GM12892 (cell line): Measurements from ENCODE around the gene LPAR3.

ENCODE experiments used
- POLR2A ChIP-seq: IDR thresholded peaks from 2 replicates; pipeline ENCODE4 v1.6.1; 2011; ENCODE audit warnings: low read depth, low read length, control low read depth
- POLR2AphosphoS5 ChIP-seq: IDR thresholded peaks from 2 replicates; pipeline ENCODE4 v1.6.1; 2011; ENCODE audit warnings: low read depth, low read length, control low read depth
- TAF1 ChIP-seq: IDR thresholded peaks from 2 replicates; pipeline ENCODE4 v1.6.1; 2011; ENCODE audit warnings: low read depth, mild to moderate bottlenecking, control low read depth, low read length, borderline replicate concordance

DNA sequence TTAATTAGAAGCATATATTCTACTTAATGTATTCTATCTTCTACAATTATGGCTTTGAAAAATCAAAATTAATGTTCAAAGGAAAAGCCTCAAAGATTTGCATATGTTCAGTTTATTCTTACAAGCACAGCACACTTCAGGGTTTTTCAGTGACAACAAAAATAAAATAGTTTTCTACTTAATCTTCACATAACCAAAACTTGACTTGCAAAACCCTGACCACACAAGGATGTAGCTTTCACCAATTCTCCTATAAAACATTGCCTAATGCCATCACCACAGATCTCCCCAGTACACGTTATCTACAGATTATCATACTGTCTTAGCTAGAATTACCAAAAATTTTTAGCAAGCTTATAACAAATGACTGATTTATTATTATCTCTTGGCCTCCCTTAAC lies 23.3 kb downstream of the LPAR3 start:
- TF ChIP-seq POLR2A = no peak
- no peak for TF ChIP-seq TAF1
- TF ChIP-seq POLR2AphosphoS5 = no peak
